ENCODE measurements around the gene MAST2.

MAST2 gene

DNA sequence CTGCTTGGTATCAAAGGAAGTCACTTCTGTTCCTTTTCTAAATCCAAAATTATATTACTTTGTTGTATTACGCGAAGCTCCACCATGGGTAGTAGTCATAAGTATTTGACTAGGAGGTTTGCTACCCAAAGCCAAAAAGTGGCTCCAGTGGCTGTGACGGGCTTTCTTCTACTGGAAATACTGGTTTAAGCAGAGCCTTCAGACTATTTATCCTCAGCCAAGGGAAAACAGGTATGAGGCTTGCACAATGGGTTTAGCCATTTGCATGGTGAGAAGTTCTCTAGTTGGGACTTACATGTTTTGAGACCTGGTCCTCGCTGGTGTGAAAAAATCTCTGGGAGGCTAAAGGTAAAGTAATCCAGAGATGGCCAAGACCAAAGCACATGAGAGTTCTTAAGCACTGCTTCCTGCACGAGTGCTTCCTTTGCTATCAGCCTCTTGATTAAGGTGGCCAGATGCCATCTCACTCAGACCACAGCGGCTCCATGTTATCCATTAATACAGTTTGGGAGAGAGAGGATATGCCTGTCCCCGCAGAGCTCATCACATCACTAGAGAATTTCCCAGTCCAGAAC is 207.8 kb downstream of the MAST2 start:
- no peak for DNase-seq (ENCODE audit: extremely low spot score)
- POLR2A ChIA-PET: no interaction called here
- TF ChIP-seq, protein P1, sequence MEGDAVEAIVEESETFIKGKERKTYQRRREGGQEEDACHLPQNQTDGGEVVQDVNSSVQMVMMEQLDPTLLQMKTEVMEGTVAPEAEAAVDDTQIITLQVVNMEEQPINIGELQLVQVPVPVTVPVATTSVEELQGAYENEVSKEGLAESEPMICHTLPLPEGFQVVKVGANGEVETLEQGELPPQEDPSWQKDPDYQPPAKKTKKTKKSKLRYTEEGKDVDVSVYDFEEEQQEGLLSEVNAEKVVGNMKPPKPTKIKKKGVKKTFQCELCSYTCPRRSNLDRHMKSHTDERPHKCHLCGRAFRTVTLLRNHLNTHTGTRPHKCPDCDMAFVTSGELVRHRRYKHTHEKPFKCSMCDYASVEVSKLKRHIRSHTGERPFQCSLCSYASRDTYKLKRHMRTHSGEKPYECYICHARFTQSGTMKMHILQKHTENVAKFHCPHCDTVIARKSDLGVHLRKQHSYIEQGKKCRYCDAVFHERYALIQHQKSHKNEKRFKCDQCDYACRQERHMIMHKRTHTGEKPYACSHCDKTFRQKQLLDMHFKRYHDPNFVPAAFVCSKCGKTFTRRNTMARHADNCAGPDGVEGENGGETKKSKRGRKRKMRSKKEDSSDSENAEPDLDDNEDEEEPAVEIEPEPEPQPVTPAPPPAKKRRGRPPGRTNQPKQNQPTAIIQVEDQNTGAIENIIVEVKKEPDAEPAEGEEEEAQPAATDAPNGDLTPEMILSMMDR (IDR thresholded peaks at IDR 0.05; ENCODE audit: control extremely low read depth, extremely low read depth, low read depth, missing control alignments): no peak
- CTCF ChIA-PET: interaction anchor here (1.1 to 2.1 kb wide), 3 partner anchors 10 to 25 kb away, joined by 3 to 8 read pairs (median 3); no protein-coding TSS in a partner anchor

DNA sequence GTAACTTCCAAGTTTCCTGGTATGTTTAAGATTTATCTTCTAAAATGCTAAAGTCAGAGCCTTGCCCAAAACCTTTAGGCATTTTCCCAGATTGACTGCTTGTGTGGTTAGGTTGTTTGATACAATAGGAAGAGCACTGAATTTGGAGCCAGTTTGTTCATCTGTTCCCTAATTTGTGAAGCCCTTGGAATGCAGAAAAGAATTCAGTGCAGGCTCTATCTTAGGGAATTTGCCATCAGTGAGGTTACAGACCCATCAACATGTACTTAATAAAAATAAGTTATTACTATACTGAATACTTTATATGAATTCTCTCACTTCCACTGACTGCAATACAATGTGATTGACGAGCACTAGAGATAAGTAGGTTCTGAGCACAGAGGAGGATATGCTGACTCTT is 208.8 kb downstream of the MAST2 start:
- CTCF ChIA-PET: interaction anchor here (1.0 to 1.1 kb wide), 2 partner anchors 14 to 25 kb away, joined by 3 read pairs; no protein-coding TSS in a partner anchor
- no peak for DNase-seq (ENCODE audit: extremely low spot score)
- POLR2A ChIA-PET: no interaction called here
- TF ChIP-seq, protein P1 (IDR thresholded peaks at IDR 0.05; ENCODE audit: control extremely low read depth, extremely low read depth, low read depth, missing control alignments): no peak

DNA sequence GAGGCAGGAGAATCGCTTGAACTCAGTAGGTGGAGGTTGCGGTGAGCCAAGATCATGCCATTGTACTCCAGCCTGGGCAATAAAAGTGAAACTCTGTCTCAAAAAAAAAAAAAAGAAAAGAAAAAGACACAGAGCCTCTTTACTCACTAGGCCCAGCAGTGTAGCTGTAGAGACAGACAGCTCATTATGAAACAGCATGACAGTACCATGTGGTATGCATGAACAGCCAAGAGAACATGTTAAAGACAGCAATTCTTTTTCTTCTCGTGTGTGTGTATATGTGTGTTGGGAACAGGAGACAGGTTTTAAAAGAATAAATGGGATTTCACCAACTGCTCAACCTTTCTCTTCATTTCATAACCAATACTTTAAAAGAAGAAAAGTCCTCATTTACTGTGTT is 210.2 kb downstream of the MAST2 start:
- no peak for DNase-seq (ENCODE audit: extremely low spot score)
- ChIA-PET CTCF (no interaction called here), POLR2A (interaction anchor here (0.6 kb wide), 1 partner anchor 263 kb away, joined by 3 read pairs; no protein-coding TSS in a partner anchor)
- TF ChIP-seq, protein P1 (IDR thresholded peaks at IDR 0.05; ENCODE audit: control extremely low read depth, extremely low read depth, low read depth, missing control alignments): no peak

DNA sequence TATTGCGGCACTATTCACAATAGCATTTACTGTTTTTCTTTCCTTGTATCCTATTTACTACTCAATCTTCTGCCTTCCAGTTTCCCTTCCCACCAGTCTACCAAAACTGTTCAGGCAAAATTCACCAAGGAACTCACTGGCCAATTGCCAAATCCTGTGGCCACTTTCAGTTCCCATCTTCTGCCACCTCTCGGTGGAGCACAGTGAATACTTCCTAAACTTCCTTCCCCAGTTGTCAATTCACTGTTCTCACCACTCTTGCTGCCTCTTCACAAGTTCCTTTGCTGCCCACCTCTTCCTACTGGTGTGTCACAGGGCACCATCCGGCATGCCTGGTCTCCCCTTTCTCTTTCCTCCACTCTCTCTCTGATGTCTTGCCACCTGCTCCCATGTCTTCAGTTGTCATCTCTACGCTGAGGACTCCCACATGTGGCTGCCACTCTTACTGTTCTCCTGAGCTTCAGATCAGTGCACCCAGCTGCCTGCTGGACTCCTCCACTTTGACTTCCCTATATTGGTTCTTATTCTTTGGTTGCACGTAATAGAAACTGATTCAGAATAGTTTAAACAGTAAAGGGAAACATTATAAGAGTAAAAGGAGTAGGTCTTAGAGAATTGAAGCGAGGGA is 214.6 kb downstream of the MAST2 start:
- POLR2A ChIA-PET: no interaction called here
- no peak for DNase-seq (ENCODE audit: extremely low spot score)
- TF ChIP-seq, protein P1 (IDR thresholded peaks at IDR 0.05; ENCODE audit: control extremely low read depth, extremely low read depth, low read depth, missing control alignments): no peak
- CTCF ChIA-PET: interaction anchor here (1.0 to 1.7 kb wide), 2 partner anchors 19 to 21 kb away, joined by 3 to 4 read pairs; no protein-coding TSS in a partner anchor

- ChIA-PET POLR2A (no interaction called here), CTCF (interaction anchor here (1.0 to 1.7 kb wide), 2 partner anchors 18 to 20 kb away, joined by 3 to 4 read pairs; no protein-coding TSS in a partner anchor)
- DNase-seq (ENCODE audit: extremely low spot score): no peak
- TF ChIP-seq, protein P1 (IDR thresholded peaks at IDR 0.05; ENCODE audit: control extremely low read depth, extremely low read depth, low read depth, missing control alignments): no peak
Measured at GRCh38 chr1:46019348-46019747, 215.9 kb downstream of the MAST2 start.

DNA sequence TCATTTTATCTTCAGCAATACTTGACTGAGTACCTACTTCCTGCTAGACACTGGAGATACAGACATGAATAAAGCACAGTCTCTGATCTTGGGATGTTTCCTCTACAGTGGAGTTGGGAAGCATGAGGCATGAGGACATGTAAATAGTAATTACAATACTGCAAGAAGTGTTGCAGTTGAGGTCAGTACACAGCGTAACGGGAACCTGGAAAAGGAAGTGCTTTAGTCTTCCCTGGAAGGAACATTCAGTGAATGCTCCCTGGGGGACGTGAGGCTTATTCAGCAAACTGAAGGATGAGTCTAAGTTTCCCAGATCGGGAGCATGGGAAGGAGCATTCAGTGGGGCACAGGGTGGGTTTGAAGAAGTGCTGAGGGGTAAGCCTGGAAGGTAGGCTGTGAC is 216.6 kb downstream of the MAST2 start:
- TF ChIP-seq, protein P1 (IDR thresholded peaks at IDR 0.05; ENCODE audit: control extremely low read depth, extremely low read depth, low read depth, missing control alignments): no peak
- CTCF ChIA-PET: no interaction called here
- DNase-seq (ENCODE audit: extremely low spot score): no peak
- POLR2A ChIA-PET: no interaction called here
